Fibroblast of lung (primary cell): ENCODE data around the gene CDC5L. TPM values are rescaled to one million over a fixed set of nuclear protein-coding genes. Genes with fewer than 3 reads are reported as not detected.

Experiments used
- DNase-seq, 2 donors: peaks; one replicate each; pipeline versions ENCODE4 v3.0.0 to v3.0.0-alpha.2; 2010; ENCODE audit warnings: low read depth in 2 of 2
- H2AFZ ChIP-seq: 2 replicates; pipeline ENCODE4 v1.5.1; 2012; ENCODE audit warnings: low read length, control low read depth, inconsistent platforms
- H3K27ac ChIP-seq: 2 replicates; pipeline ENCODE4 v1.5.1; 2011; ENCODE audit warnings: low read length, control low read depth; ENCODE audit not compliant: insufficient read depth
- H3K27me3 ChIP-seq: 2 replicates; pipeline ENCODE4 v1.5.1; 2011; ENCODE audit warnings: mild to moderate bottlenecking, low read length; ENCODE audit not compliant: control insufficient read depth, insufficient read depth
- H3K36me3 ChIP-seq: 2 replicates; pipeline ENCODE4 v1.5.1; 2011; ENCODE audit warnings: low read length; ENCODE audit not compliant: control insufficient read depth, insufficient read depth
- H3K4me1 ChIP-seq: 2 replicates; pipeline ENCODE4 v1.5.1; 2011; ENCODE audit warnings: low read length; ENCODE audit not compliant: control insufficient read depth, insufficient read depth; ENCODE audit errors: extremely low read depth
- H3K4me2 ChIP-seq: 2 replicates; pipeline ENCODE4 v1.5.1; 2011; ENCODE audit warnings: low read length, control low read depth; ENCODE audit not compliant: insufficient read depth; ENCODE audit errors: extremely low read depth
- H3K4me3 ChIP-seq, 4 experiments: fragments of 200-600 bp in 1 of 4; sonication (generic) in 1 of 4; replicated peaks in 1 of 4; 2 replicates each; pipeline ENCODE4 v1.5.1; 2011 to 2016; ENCODE audit warnings: low read length in 4 of 4, low read depth in 3 of 4, mild to moderate bottlenecking in 3 of 4, control low read depth in 2 of 4, inconsistent platforms in 1 of 4, mixed read lengths in 1 of 4; ENCODE audit not compliant: insufficient read depth in 1 of 4; ENCODE audit errors: control extremely low read depth in 1 of 4
- H3K79me2 ChIP-seq: 2 replicates; pipeline ENCODE4 v1.5.1; 2012; ENCODE audit warnings: mild to moderate bottlenecking, low read length, inconsistent platforms; ENCODE audit not compliant: control insufficient read depth, insufficient read depth
- H3K9ac ChIP-seq: 2 replicates; pipeline ENCODE4 v1.5.1; 2011; ENCODE audit warnings: mild to moderate bottlenecking, low read length, control low read depth; ENCODE audit not compliant: insufficient read depth
- H3K9me3 ChIP-seq: 2 replicates; pipeline ENCODE4 v1.5.1; 2012; ENCODE audit warnings: low read depth, low read length; ENCODE audit not compliant: control insufficient read depth, insufficient read depth
- H4K20me1 ChIP-seq: 2 replicates; pipeline ENCODE4 v1.5.1; 2011; ENCODE audit warnings: low read length; ENCODE audit not compliant: control insufficient read depth, insufficient read depth; ENCODE audit errors: extremely low read depth
- EZH2 ChIP-seq: IDR thresholded peaks from 2 replicates; pipeline ENCODE4 v1.5.1; 2012; ENCODE audit warnings: low read length, control low read depth, mild to moderate bottlenecking; ENCODE audit errors: missing control alignments
- polyA plus RNA-seq, 2 donors: library from polyadenylated mRNA; depleted of rRNA in 1 of 2; stranded (reverse) in 1 of 2; unstranded in 1 of 2; fragments of >200 nt; gene quantifications; 2 replicates each; pipeline ENCODE4 v1.2.1, GENCODE V29; 2011 to 2012; ENCODE audit warnings: missing spikeins in 1 of 2
- total RNA-seq: library from RNA; depleted of rRNA; stranded (reverse); fragments of >200 nt; gene quantifications from 2 replicates; pipeline ENCODE4 v1.2.1, GENCODE V29; 2014
- TF ChIP-seq, protein P1 (sequence below), 2 donors: IDR thresholded peaks in 1 of 2; conservative IDR thresholded peaks in 1 of 2; 1 replicate in 1 of 2; 2 replicates in 1 of 2; pipeline ENCODE4 v1.5.1; 2011 to 2012; ENCODE audit warnings: low read length in 2 of 2, control low read depth in 1 of 2, inconsistent platforms in 1 of 2, low read depth in 1 of 2, mild to moderate bottlenecking in 1 of 2

CDC5L gene
- total and polyA plus RNA-seq, 2 donors (not counting 1 experiment from before 2014, with no cell fraction given): 18.7 to 22.5 TPM

GRCh38 chr6:44404715-44405099, 17.2 kb downstream of the CDC5L start:
- Histone ChIP-seq H3K4me2 (no peak overlapping the region), H3K4me1 (no peaks in the 10 kb centered on the region), H3K9me3 (no peaks in the 10 kb centered on the region), H3K79me2 (peaks cover 2% of the 10 kb centered on the region), H3K9ac (no peak overlapping the region), H3K27me3 (no peaks in the 10 kb centered on the region), H2AFZ (no peak overlapping the region), H3K4me3 (no peak overlapping the region), H3K36me3 (peaks cover 2% of the 10 kb centered on the region), H4K20me1 (no peaks in the 10 kb centered on the region), H3K27ac (no peak overlapping the region)
- TF ChIP-seq, protein P1, sequence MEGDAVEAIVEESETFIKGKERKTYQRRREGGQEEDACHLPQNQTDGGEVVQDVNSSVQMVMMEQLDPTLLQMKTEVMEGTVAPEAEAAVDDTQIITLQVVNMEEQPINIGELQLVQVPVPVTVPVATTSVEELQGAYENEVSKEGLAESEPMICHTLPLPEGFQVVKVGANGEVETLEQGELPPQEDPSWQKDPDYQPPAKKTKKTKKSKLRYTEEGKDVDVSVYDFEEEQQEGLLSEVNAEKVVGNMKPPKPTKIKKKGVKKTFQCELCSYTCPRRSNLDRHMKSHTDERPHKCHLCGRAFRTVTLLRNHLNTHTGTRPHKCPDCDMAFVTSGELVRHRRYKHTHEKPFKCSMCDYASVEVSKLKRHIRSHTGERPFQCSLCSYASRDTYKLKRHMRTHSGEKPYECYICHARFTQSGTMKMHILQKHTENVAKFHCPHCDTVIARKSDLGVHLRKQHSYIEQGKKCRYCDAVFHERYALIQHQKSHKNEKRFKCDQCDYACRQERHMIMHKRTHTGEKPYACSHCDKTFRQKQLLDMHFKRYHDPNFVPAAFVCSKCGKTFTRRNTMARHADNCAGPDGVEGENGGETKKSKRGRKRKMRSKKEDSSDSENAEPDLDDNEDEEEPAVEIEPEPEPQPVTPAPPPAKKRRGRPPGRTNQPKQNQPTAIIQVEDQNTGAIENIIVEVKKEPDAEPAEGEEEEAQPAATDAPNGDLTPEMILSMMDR (conservative IDR thresholded peaks at IDR 0.05 in 1 of 2, IDR thresholded peaks at IDR 0.05 in 1 of 2; ENCODE audit: low read depth in 1 of 2, low read length in 2 of 2): no peak
- no peak for TF ChIP-seq EZH2
- no peak for DNase-seq

GRCh38 chr6:44407951-44408670, 20.6 kb downstream of the CDC5L start:
- no peaks in the 10 kb centered on the region for H3K4me1 ChIP-seq
- no peak for DNase-seq
- H3K4me3 ChIP-seq: no peak overlapping the region
- no peak overlapping the region for H3K27ac ChIP-seq
- H3K9ac ChIP-seq: no peak overlapping the region
- no peaks in the 10 kb centered on the region for H4K20me1 ChIP-seq
- H3K79me2 ChIP-seq: no peaks in the 10 kb centered on the region
- no peaks in the 10 kb centered on the region for H3K27me3 ChIP-seq
- TF ChIP-seq, protein P1 (conservative IDR thresholded peaks at IDR 0.05 in 1 of 2, IDR thresholded peaks at IDR 0.05 in 1 of 2; ENCODE audit: low read depth in 1 of 2, low read length in 2 of 2): no peak
- TF ChIP-seq EZH2: no peak
- H3K9me3 ChIP-seq: no peaks in the 10 kb centered on the region
- peaks cover 4% of the 10 kb centered on the region for H3K36me3 ChIP-seq
- H3K4me2 ChIP-seq: no peak overlapping the region
- no peak overlapping the region for H2AFZ ChIP-seq

GRCh38 chr6:44409207-44409794, 21.8 kb downstream of the CDC5L start:
- Histone ChIP-seq H3K9ac (no peak overlapping the region), H3K9me3 (no peaks in the 10 kb centered on the region), H3K27me3 (no peaks in the 10 kb centered on the region), H3K4me1 (no peaks in the 10 kb centered on the region), H3K79me2 (peaks cover 2% of the 10 kb centered on the region), H3K4me2 (no peak overlapping the region), H3K4me3 (no peak overlapping the region), H4K20me1 (no peaks in the 10 kb centered on the region), H3K27ac (no peak overlapping the region), H3K36me3 (peaks cover 4% of the 10 kb centered on the region), H2AFZ (no peak overlapping the region)
- TF ChIP-seq, protein P1 (conservative IDR thresholded peaks at IDR 0.05 in 1 of 2, IDR thresholded peaks at IDR 0.05 in 1 of 2; ENCODE audit: low read depth in 1 of 2, low read length in 2 of 2): no peak
- no peak for TF ChIP-seq EZH2
- no peak for DNase-seq
